ENCODE data around the gene MOSMO. TPM values are rescaled to one million over a fixed set of nuclear protein-coding genes. Genes with fewer than 3 reads are reported as not detected.

The MOSMO gene
- total RNA-seq, 2 donors from 2014 or later = 19.6 to 21.0 TPM

GRCh38 chr16:21989751-21990150 is 18.2 kb upstream of the MOSMO start:
- H3K9me3 ChIP-seq = no peaks in the 10 kb centered on the region
- H3K27me3 ChIP-seq (replicated peaks; ENCODE audit: insufficient read depth) = no peaks in the 10 kb centered on the region
- no peak for DNase-seq (ENCODE audit: low spot score)
- H3K36me3 ChIP-seq = no peaks in the 10 kb centered on the region
- intact Hi-C loops (cut with DNase I) = no loop called here
- WGBS = 80% methylated on average over 2 of the region's 2 CpGs
- TF ChIP-seq, protein P1, sequence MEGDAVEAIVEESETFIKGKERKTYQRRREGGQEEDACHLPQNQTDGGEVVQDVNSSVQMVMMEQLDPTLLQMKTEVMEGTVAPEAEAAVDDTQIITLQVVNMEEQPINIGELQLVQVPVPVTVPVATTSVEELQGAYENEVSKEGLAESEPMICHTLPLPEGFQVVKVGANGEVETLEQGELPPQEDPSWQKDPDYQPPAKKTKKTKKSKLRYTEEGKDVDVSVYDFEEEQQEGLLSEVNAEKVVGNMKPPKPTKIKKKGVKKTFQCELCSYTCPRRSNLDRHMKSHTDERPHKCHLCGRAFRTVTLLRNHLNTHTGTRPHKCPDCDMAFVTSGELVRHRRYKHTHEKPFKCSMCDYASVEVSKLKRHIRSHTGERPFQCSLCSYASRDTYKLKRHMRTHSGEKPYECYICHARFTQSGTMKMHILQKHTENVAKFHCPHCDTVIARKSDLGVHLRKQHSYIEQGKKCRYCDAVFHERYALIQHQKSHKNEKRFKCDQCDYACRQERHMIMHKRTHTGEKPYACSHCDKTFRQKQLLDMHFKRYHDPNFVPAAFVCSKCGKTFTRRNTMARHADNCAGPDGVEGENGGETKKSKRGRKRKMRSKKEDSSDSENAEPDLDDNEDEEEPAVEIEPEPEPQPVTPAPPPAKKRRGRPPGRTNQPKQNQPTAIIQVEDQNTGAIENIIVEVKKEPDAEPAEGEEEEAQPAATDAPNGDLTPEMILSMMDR (IDR thresholded peaks at IDR 0.05) = no peak
- TF ChIP-seq POLR2A (IDR thresholded peaks at IDR 0.05) (no peak), POLR2AphosphoS5 (IDR thresholded peaks at IDR 0.05) (no peak)
- H3K4me1 ChIP-seq (replicated peaks) = no peaks in the 10 kb centered on the region
- no peak overlapping the region for H3K4me3 ChIP-seq
- H3K27ac ChIP-seq = no peak overlapping the region

- Histone ChIP-seq H3K36me3 (no peaks in the 10 kb centered on the region), H3K9me3 (no peaks in the 10 kb centered on the region), H3K27me3 (replicated peaks; ENCODE audit: insufficient read depth) (no peaks in the 10 kb centered on the region), H3K27ac (no peak overlapping the region), H3K4me1 (replicated peaks) (no peaks in the 10 kb centered on the region), H3K4me3 (no peak overlapping the region)
- TF ChIP-seq POLR2A (IDR thresholded peaks at IDR 0.05) (no peak), POLR2AphosphoS5 (IDR thresholded peaks at IDR 0.05) (no peak)
- TF ChIP-seq, protein P1 (IDR thresholded peaks at IDR 0.05) = no peak
- WGBS = 28% methylated on average over 3 of the region's 3 CpGs
- no peak for DNase-seq (ENCODE audit: low spot score)
- intact Hi-C loops (cut with DNase I) = no loop called here
These were observed 17.4 kb upstream of the MOSMO start for GRCh38 chr16:21990381-21990944.

GRCh38 chr16:21991621-21992020 is 16.3 kb upstream of the MOSMO start:
- Histone ChIP-seq H3K9me3 (no peaks in the 10 kb centered on the region), H3K27ac (no peak overlapping the region), H3K4me1 (replicated peaks) (no peaks in the 10 kb centered on the region), H3K4me3 (no peak overlapping the region), H3K36me3 (no peaks in the 10 kb centered on the region), H3K27me3 (replicated peaks; ENCODE audit: insufficient read depth) (no peaks in the 10 kb centered on the region)
- 54% methylated on average over 6 of the region's 6 CpGs for WGBS
- DNase-seq (ENCODE audit: low spot score) = no peak
- TF ChIP-seq POLR2A (IDR thresholded peaks at IDR 0.05) (no peak), POLR2AphosphoS5 (IDR thresholded peaks at IDR 0.05) (no peak)
- TF ChIP-seq, protein P1 (IDR thresholded peaks at IDR 0.05) = no peak
- intact Hi-C loops (cut with DNase I) = no loop called here

- WGBS = 86% methylated on average over 13 of the region's 13 CpGs
- no peak for DNase-seq (ENCODE audit: low spot score)
- intact Hi-C loops (cut with DNase I) = loop anchor here (5.0 kb wide), 1 partner anchor 102 kb away; no protein-coding TSS in a partner anchor
- Histone ChIP-seq H3K36me3 (no peaks in the 10 kb centered on the region), H3K27ac (no peak overlapping the region), H3K4me3 (no peak overlapping the region), H3K4me1 (replicated peaks) (no peaks in the 10 kb centered on the region), H3K27me3 (replicated peaks; ENCODE audit: insufficient read depth) (no peaks in the 10 kb centered on the region), H3K9me3 (no peaks in the 10 kb centered on the region)
- TF ChIP-seq POLR2A (IDR thresholded peaks at IDR 0.05) (no peak), POLR2AphosphoS5 (IDR thresholded peaks at IDR 0.05) (no peak)
- TF ChIP-seq, protein P1 (IDR thresholded peaks at IDR 0.05) = no peak
These were observed 12.9 kb upstream of the MOSMO start for GRCh38 chr16:21994856-21995465.

Measured in prostate gland (tissue), 2 donors.